Measurements from ENCODE around the gene GALNT2. TPM values are rescaled to one million over a fixed set of nuclear protein-coding genes. Genes with fewer than 3 reads are reported as not detected.
A peak's percentile ranks its signal among the peaks of the same experiment; 100 is the strongest.

Gene GALNT2
- total RNA-seq, 2 experiments from 2014 or later = 48.2 to 51.0 TPM

GRCh38 chr1:230073371-230074035, 6.5 kb downstream of the GALNT2 start:
- Mint-ChIP-seq H3K27ac (no peak overlapping the region), H3K9me3 (ENCODE audit: low read depth) (no peaks in the 10 kb centered on the region), H3K4me1 (peaks cover 68% of the 10 kb centered on the region), H3K27me3 (no peaks in the 10 kb centered on the region), H3K4me3 (no peak overlapping the region), H3K36me3 (ENCODE audit: low read depth) (peaks cover 23% of the 10 kb centered on the region)
- ATAC-seq (peak; percentile 70), DNase-seq (peak; percentile 26)
- CTCF ChIA-PET = interaction anchor here (0.5 to 0.7 kb wide), 3 partner anchors 14 to 133 kb away, joined by 3 read pairs; no protein-coding TSS in a partner anchor
- intact Hi-C loops (cut with DNase I, micrococcal nuclease) = no loop called here
- POLR2A ChIA-PET = interaction anchor here (0.7 kb wide), 1 partner anchor 80 kb away, joined by 3 read pairs; no protein-coding TSS in a partner anchor

GRCh38 chr1:230074270-230074669, 7.2 kb downstream of the GALNT2 start:
- intact Hi-C loops (cut with DNase I, micrococcal nuclease) = no loop called here
- Mint-ChIP-seq H3K4me3 (no peak overlapping the region), H3K9me3 (ENCODE audit: low read depth) (no peaks in the 10 kb centered on the region), H3K36me3 (ENCODE audit: low read depth) (peaks cover 16% of the 10 kb centered on the region), H3K4me1 (peaks cover 67% of the 10 kb centered on the region), H3K27me3 (no peaks in the 10 kb centered on the region), H3K27ac (no peak overlapping the region)
- ATAC-seq (no peak), DNase-seq (no peak)
- ChIA-PET CTCF (no interaction called here), POLR2A (no interaction called here)

GRCh38 chr1:230074762-230075161, 7.7 kb downstream of the GALNT2 start:
- Mint-ChIP-seq H3K4me1 (peaks cover 66% of the 10 kb centered on the region), H3K9me3 (ENCODE audit: low read depth) (no peaks in the 10 kb centered on the region), H3K36me3 (ENCODE audit: low read depth) (peaks cover 18% of the 10 kb centered on the region), H3K27me3 (no peaks in the 10 kb centered on the region), H3K4me3 (no peak overlapping the region), H3K27ac (no peak overlapping the region)
- intact Hi-C loops (cut with DNase I, micrococcal nuclease) = no loop called here
- DNase-seq (no peak), ATAC-seq (no peak)
- POLR2A ChIA-PET = no interaction called here
- CTCF ChIA-PET = no interaction called here

GRCh38 chr1:230076121-230076520, 9.1 kb downstream of the GALNT2 start:
- Mint-ChIP-seq H3K27me3 (no peaks in the 10 kb centered on the region), H3K9me3 (ENCODE audit: low read depth) (no peaks in the 10 kb centered on the region), H3K27ac (peak overlapping the region; percentile 84), H3K36me3 (ENCODE audit: low read depth) (peaks cover 23% of the 10 kb centered on the region), H3K4me3 (no peak overlapping the region), H3K4me1 (peaks cover 56% of the 10 kb centered on the region)
- POLR2A ChIA-PET = no interaction called here
- DNase-seq = no peak
- ATAC-seq = no peak
- CTCF ChIA-PET = interaction anchor here (1.1 kb wide), 1 partner anchor 28 kb away, joined by 3 read pairs; no protein-coding TSS in a partner anchor
- intact Hi-C loops (cut with DNase I, micrococcal nuclease) = no loop called here

- peaks cover 31% of the 10 kb centered on the region for H3K36me3 Mint-ChIP-seq (ENCODE audit: low read depth)
- DNase-seq (peak; percentile 41), ATAC-seq (peak; percentile 65)
- intact Hi-C loops (cut with DNase I, micrococcal nuclease) = no loop called here
- H3K4me1 Mint-ChIP-seq = peaks cover 57% of the 10 kb centered on the region
- peak overlapping the region; percentile 84 for H3K27ac Mint-ChIP-seq
- ChIA-PET POLR2A (interaction anchor here (1.2 kb wide), 1 partner anchor 33 kb away, joined by 3 read pairs; no protein-coding TSS in a partner anchor), CTCF (interaction anchor here (1.1 kb wide), 1 partner anchor 90 kb away, joined by 3 read pairs; no protein-coding TSS in a partner anchor)
- no peaks in the 10 kb centered on the region for H3K27me3 Mint-ChIP-seq
- H3K4me3 Mint-ChIP-seq = no peak overlapping the region
- H3K9me3 Mint-ChIP-seq (ENCODE audit: low read depth) = no peaks in the 10 kb centered on the region
These were observed 10.0 kb downstream of the GALNT2 start for GRCh38 chr1:230077011-230077410.

GRCh38 chr1:230077436-230078213, 10.6 kb downstream of the GALNT2 start:
- H3K4me3 Mint-ChIP-seq = no peak overlapping the region
- intact Hi-C loops (cut with DNase I, micrococcal nuclease) = no loop called here
- H3K9me3 Mint-ChIP-seq (ENCODE audit: low read depth) = peaks cover 2% of the 10 kb centered on the region
- H3K27me3 Mint-ChIP-seq = no peaks in the 10 kb centered on the region
- CTCF ChIA-PET = interaction anchor here (1.0 to 1.1 kb wide), 3 partner anchors 8 to 89 kb away, joined by 3 to 4 read pairs (median 3); no protein-coding TSS in a partner anchor
- peak overlapping the region; percentile 84 for H3K27ac Mint-ChIP-seq
- H3K4me1 Mint-ChIP-seq = peaks cover 56% of the 10 kb centered on the region
- peaks cover 34% of the 10 kb centered on the region for H3K36me3 Mint-ChIP-seq (ENCODE audit: low read depth)
- no peak for DNase-seq
- ATAC-seq = peak; percentile 47
- POLR2A ChIA-PET = interaction anchor here (0.6 to 1.2 kb wide), 2 partner anchors 32 to 1004 kb away, joined by 3 to 4 read pairs; no protein-coding TSS in a partner anchor

GRCh38 chr1:230079199-230080024, 12.4 kb downstream of the GALNT2 start:
- ATAC-seq (no peak), DNase-seq (no peak)
- ChIA-PET CTCF (interaction anchor here (0.6 to 1.9 kb wide), 3 partner anchors 15 to 286 kb away, joined by 3 to 5 read pairs (median 3); no protein-coding TSS in a partner anchor), POLR2A (interaction anchor here (0.6 kb wide), 2 partner anchors 49 to 861 kb away, joined by 3 read pairs; no protein-coding TSS in a partner anchor)
- intact Hi-C loops (cut with DNase I, micrococcal nuclease) = no loop called here
- Mint-ChIP-seq H3K27ac (peak overlapping the region; percentile 29), H3K4me3 (no peak overlapping the region), H3K4me1 (peaks cover 61% of the 10 kb centered on the region), H3K9me3 (ENCODE audit: low read depth) (peaks cover 6% of the 10 kb centered on the region), H3K36me3 (ENCODE audit: low read depth) (peaks cover 42% of the 10 kb centered on the region), H3K27me3 (no peaks in the 10 kb centered on the region)

GRCh38 chr1:230080822-230081221, 13.8 kb downstream of the GALNT2 start:
- no peak overlapping the region for H3K4me3 Mint-ChIP-seq
- H3K27ac Mint-ChIP-seq = no peak overlapping the region
- ChIA-PET CTCF (interaction anchor here (0.6 to 1.9 kb wide), 3 partner anchors 10 to 42 kb away, joined by 3 to 6 read pairs (median 5); no protein-coding TSS in a partner anchor), POLR2A (interaction anchor here (0.9 kb wide), 1 partner anchor 9 kb away, joined by 3 read pairs; no protein-coding TSS in a partner anchor)
- intact Hi-C loops (cut with DNase I, micrococcal nuclease) = no loop called here
- ATAC-seq = no peak
- peaks cover 6% of the 10 kb centered on the region for H3K9me3 Mint-ChIP-seq (ENCODE audit: low read depth)
- DNase-seq = no peak
- peaks cover 40% of the 10 kb centered on the region for H3K36me3 Mint-ChIP-seq (ENCODE audit: low read depth)
- H3K27me3 Mint-ChIP-seq = no peaks in the 10 kb centered on the region
- peaks cover 69% of the 10 kb centered on the region for H3K4me1 Mint-ChIP-seq

GRCh38 chr1:230081751-230082150, 14.7 kb downstream of the GALNT2 start:
- H3K27ac Mint-ChIP-seq = peak overlapping the region; percentile 35
- POLR2A ChIA-PET = no interaction called here
- CTCF ChIA-PET = interaction anchor here (1.9 kb wide), 1 partner anchor 28 kb away, joined by 6 read pairs; no protein-coding TSS in a partner anchor

GRCh38 chr1:230082211-230082610, 15.2 kb downstream of the GALNT2 start:
- Mint-ChIP-seq H3K4me1 (peaks cover 68% of the 10 kb centered on the region), H3K27me3 (no peaks in the 10 kb centered on the region), H3K27ac (peak overlapping the region; percentile 35), H3K9me3 (ENCODE audit: low read depth) (peaks cover 6% of the 10 kb centered on the region), H3K4me3 (no peak overlapping the region), H3K36me3 (ENCODE audit: low read depth) (peaks cover 28% of the 10 kb centered on the region)
- no peak for ATAC-seq
- intact Hi-C loops (cut with DNase I, micrococcal nuclease) = no loop called here
- ChIA-PET POLR2A (no interaction called here), CTCF (interaction anchor here (1.9 kb wide), 1 partner anchor 28 kb away, joined by 6 read pairs; no protein-coding TSS in a partner anchor)
- no peak for DNase-seq

More at GRCh38 chr1:230081751-230082150, 14.7 kb downstream of the GALNT2 start:
- H3K4me1 Mint-ChIP-seq = peaks cover 69% of the 10 kb centered on the region
- peaks cover 6% of the 10 kb centered on the region for H3K9me3 Mint-ChIP-seq (ENCODE audit: low read depth)
- no peak overlapping the region for H3K4me3 Mint-ChIP-seq
- intact Hi-C loops (cut with DNase I, micrococcal nuclease) = no loop called here
- H3K27me3 Mint-ChIP-seq = no peaks in the 10 kb centered on the region
- ATAC-seq = no peak
- DNase-seq = no peak
- peaks cover 33% of the 10 kb centered on the region for H3K36me3 Mint-ChIP-seq (ENCODE audit: low read depth)

GRCh38 chr1:230083053-230083452, 16.0 kb downstream of the GALNT2 start:
- no peak for ATAC-seq
- peak overlapping the region; percentile 86 for H3K27ac Mint-ChIP-seq
- peaks cover 6% of the 10 kb centered on the region for H3K9me3 Mint-ChIP-seq (ENCODE audit: low read depth)
- H3K4me3 Mint-ChIP-seq = peak overlapping the region; percentile 52
- H3K27me3 Mint-ChIP-seq = no peaks in the 10 kb centered on the region
- peaks cover 26% of the 10 kb centered on the region for H3K36me3 Mint-ChIP-seq (ENCODE audit: low read depth)
- ChIA-PET CTCF (interaction anchor here (1.8 kb wide), 1 partner anchor 27 kb away, joined by 6 read pairs; no protein-coding TSS in a partner anchor), POLR2A (no interaction called here)
- no peak for DNase-seq
- intact Hi-C loops (cut with DNase I, micrococcal nuclease) = no loop called here
- peaks cover 73% of the 10 kb centered on the region for H3K4me1 Mint-ChIP-seq
